HCT116 (cell line): Measurements from ENCODE around the gene IST1. TPM values are rescaled to one million over a fixed set of nuclear protein-coding genes. Genes with fewer than 3 reads are reported as not detected.

Experiments used
- ATAC-seq: fragments of 200-7000 bp; cut with Tn5 transposase; 2 replicates; pipeline ENCODE4 v1.9.1; 2020; ENCODE audit warnings: mild to moderate bottlenecking, moderate library complexity
- BruUV-seq: library from RNA; stranded (reverse); fragments of 400-500 nt; replicated peaks from 2 replicates; lab custom pipeline; 2021; lab: Mats Ljungman, UMichigan
- CTCF ChIA-PET: fragments of 300-600 bp; sonication (Branson Sonifier 250); formaldehyde crosslinking; loops from one replicate; lab custom pipeline; 2021; ENCODE audit warnings: antibody characterized with exemption; lab: Charles Lee
- POLR2A ChIA-PET: fragments of 300-600, 350-600 bp; sonication (Branson Sonifier 250); formaldehyde crosslinking; loops from one replicate; lab custom pipeline; 2021; ENCODE audit warnings: antibody characterized with exemption; lab: Charles Lee
- RAD21 ChIA-PET, 2 experiments: fragments of 300-600 bp; sonication (Branson Sonifier 250); formaldehyde crosslinking; loops; one replicate each; lab custom pipeline; 2023; ENCODE audit warnings: low total read pairs in 2 of 2; ENCODE audit not compliant: uncharacterized antibody in 2 of 2, unreplicated experiment in 2 of 2, low non-redundant PET in 1 of 2; lab: Charles Lee
- DNase-seq: peaks from one replicate; pipeline ENCODE4 v3.0.0-alpha.2; 2010; ENCODE audit warnings: low read depth, low spot score
- H2AFZ ChIP-seq: fragments of 200-600 bp; shearing (Covaris generic), sonication (generic); 2 replicates; pipeline ENCODE4 v1.6.1; 2017; ENCODE audit warnings: low read depth, mixed run types, mixed read lengths, antibody characterized with exemption, low read length; ENCODE audit not compliant: poor library complexity, severe bottlenecking
- H3K27ac ChIP-seq: 2 replicates; pipeline ENCODE4 v1.5.1; 2012; ENCODE audit warnings: low read depth, low read length
- H3K27me3 ChIP-seq: fragments of 200-600 bp; sonication (generic); 2 replicates; pipeline ENCODE4 v1.6.1; 2016; ENCODE audit warnings: mixed run types, low read length, mixed read lengths; ENCODE audit not compliant: insufficient read depth
- H3K36me3 ChIP-seq, 2 experiments: fragments of 200-500 bp in 1 of 2; fragments of 200-600 bp in 1 of 2; sonication (Bioruptor generic) in 1 of 2; sonication (generic) in 1 of 2; 2 replicates each; pipeline versions ENCODE4 v1.5.1 to v1.6.1; 2014 to 2016; ENCODE audit warnings: low read length in 2 of 2, inconsistent platforms in 1 of 2, mixed read lengths in 1 of 2, mixed run types in 1 of 2; ENCODE audit not compliant: insufficient read depth in 2 of 2, control insufficient read depth in 1 of 2
- H3K4me1 ChIP-seq, 2 experiments: fragments of 200-600 bp in 1 of 2; sonication (generic) in 1 of 2; 2 replicates each; pipeline versions ENCODE4 v1.5.1 to v1.6.1; 2012 to 2017; ENCODE audit warnings: low read length in 2 of 2, inconsistent platforms in 1 of 2, mild to moderate bottlenecking in 1 of 2, mixed read lengths in 1 of 2, mixed run types in 1 of 2, moderate library complexity in 1 of 2; ENCODE audit not compliant: insufficient read depth in 2 of 2, control insufficient read depth in 1 of 2
- H3K4me2 ChIP-seq: fragments of 200-600 bp; sonication (generic); 2 replicates; pipeline ENCODE4 v1.6.1; 2017; ENCODE audit warnings: mixed run types, low read length, mixed read lengths
- H3K4me3 ChIP-seq, 2 experiments: fragments of 200-600 bp in 1 of 2; sonication (generic) in 1 of 2; replicated peaks in 1 of 2; 2 replicates each; pipeline ENCODE4 v1.5.1; 2011 to 2016; ENCODE audit warnings: low read length in 2 of 2, control low read depth in 1 of 2, low read depth in 1 of 2, mild to moderate bottlenecking in 1 of 2, mixed read lengths in 1 of 2, mixed run types in 1 of 2
- H3K79me2 ChIP-seq: fragments of 200-600 bp; sonication (generic); 2 replicates; pipeline ENCODE4 v1.6.1; 2017; ENCODE audit warnings: mild to moderate bottlenecking, mixed run types, low read length, moderate library complexity, mixed read lengths; ENCODE audit not compliant: insufficient read depth
- H3K9ac ChIP-seq: fragments of 200-600 bp; sonication (generic); 2 replicates; pipeline ENCODE4 v1.6.1; 2016; ENCODE audit warnings: low read length, mixed read lengths
- H3K9me2 ChIP-seq: fragments of 200-600 bp; sonication (generic), shearing (Covaris generic); 2 replicates; pipeline ENCODE4 v1.6.1; 2017; ENCODE audit warnings: mixed run types, mild to moderate bottlenecking, moderate library complexity; ENCODE audit not compliant: insufficient read depth
- H3K9me3 ChIP-seq, 2 experiments: fragments of 200-500 bp in 1 of 2; fragments of 200-600 bp in 1 of 2; sonication (Bioruptor generic) in 1 of 2; sonication (generic) in 1 of 2; 2 replicates each; pipeline ENCODE4 v1.6.1; 2014 to 2017; ENCODE audit warnings: low read length in 2 of 2, mixed read lengths in 2 of 2, inconsistent platforms in 1 of 2, low read depth in 1 of 2, mild to moderate bottlenecking in 1 of 2, mixed run types in 1 of 2, moderate library complexity in 1 of 2; ENCODE audit not compliant: control insufficient read depth in 1 of 2, insufficient read depth in 1 of 2
- H4K20me1 ChIP-seq: fragments of 200-600 bp; sonication (generic), shearing (Covaris generic); 2 replicates; pipeline ENCODE4 v1.6.1; 2017; ENCODE audit warnings: mixed run types, mild to moderate bottlenecking, moderate library complexity; ENCODE audit not compliant: insufficient read depth
- ATF3 ChIP-seq: IDR thresholded peaks from 2 replicates; pipeline ENCODE4 v1.6.1; 2012
- CBX3 ChIP-seq: IDR thresholded peaks from 2 replicates; pipeline ENCODE4 v1.6.1; 2012; ENCODE audit warnings: low read depth
- CEBPB ChIP-seq: IDR thresholded peaks from 2 replicates; pipeline ENCODE4 v1.6.1; 2012; ENCODE audit warnings: low read depth
- EGR1 ChIP-seq: IDR thresholded peaks from 2 replicates; pipeline ENCODE4 v1.6.1; 2012; ENCODE audit warnings: low read depth
- EZH2 ChIP-seq: fragments of 200-600 bp; sonication (generic); IDR thresholded peaks from 2 replicates; pipeline ENCODE4 v1.6.1; 2017; ENCODE audit warnings: antibody characterized with exemption, mixed run types
- EZH2phosphoT487 ChIP-seq: fragments of 200-600 bp; IDR thresholded peaks from 2 replicates; pipeline ENCODE4 v1.6.1; 2018; ENCODE audit warnings: antibody characterized with exemption, borderline replicate concordance
- FOSL1 ChIP-seq: IDR thresholded peaks from 2 replicates; pipeline ENCODE4 v1.6.1; 2012; ENCODE audit warnings: low read depth
- MAX ChIP-seq: IDR thresholded peaks from 2 replicates; pipeline ENCODE4 v1.6.1; 2012
- POLR2A ChIP-seq: IDR thresholded peaks from 2 replicates; pipeline ENCODE4 v1.7.0; 2011; ENCODE audit warnings: borderline replicate concordance; ENCODE audit not compliant: insufficient read depth, insufficient read length; ENCODE audit errors: extremely low read depth
- SIN3A ChIP-seq: IDR thresholded peaks from 2 replicates; pipeline ENCODE4 v1.6.1; 2012; ENCODE audit warnings: low read depth
- SP1 ChIP-seq: IDR thresholded peaks from 2 replicates; pipeline ENCODE4 v1.6.1; 2012; ENCODE audit warnings: low read depth
- TCF7L2 ChIP-seq: IDR thresholded peaks from 2 replicates; pipeline ENCODE4 v1.7.0; 2011; ENCODE audit warnings: borderline replicate concordance, inconsistent platforms; ENCODE audit not compliant: insufficient read depth, insufficient read length; ENCODE audit errors: extremely low read depth
- YY1 ChIP-seq: IDR thresholded peaks from 2 replicates; pipeline ENCODE4 v1.6.1; 2011; ENCODE audit warnings: low read length, low read depth, moderate library complexity, mild to moderate bottlenecking; ENCODE audit not compliant: insufficient replicate concordance; ENCODE audit errors: extremely low read depth
- ZFX ChIP-seq: fragments of 450-650 bp; IDR thresholded peaks from 2 replicates; pipeline ENCODE4 v1.6.1; 2017
- ZNF274 ChIP-seq: fragments of 200-500 bp; sonication (Bioruptor generic); IDR thresholded peaks from 2 replicates; pipeline ENCODE4 v1.6.1; 2014; ENCODE audit warnings: mild to moderate bottlenecking, low read depth, low read length, inconsistent platforms
- intact Hi-C: fragments of 100-400 bp; cut with micrococcal nuclease; formaldehyde crosslinking; loops from 2 replicates; pipeline ENCODE4 v1.10.0; 2022
- total RNA-seq: library from RNA; stranded (reverse); gene quantifications from one replicate; pipeline ENCODE4 v1.2.1, GENCODE V29; 2021; ENCODE audit not compliant: unreplicated experiment

The IST1 gene
- total RNA-seq, 1 experiment from 2014 or later, result 191 TPM

- Histone ChIP-seq H3K9ac (no peak overlapping the region), H3K4me1 (no peaks in the 10 kb centered on the region), H3K4me3 (no peak overlapping the region), H3K79me2 (no peaks in the 10 kb centered on the region), H4K20me1 (no peaks in the 10 kb centered on the region), H3K36me3 (no peaks in the 10 kb centered on the region), H3K9me3 (no peaks in the 10 kb centered on the region)
- no peak for ATAC-seq
- CTCF ChIA-PET, result no interaction called here
- POLR2A ChIA-PET, result no interaction called here
- TF ChIP-seq CBX3 (no peak), POLR2A (no peak), TCF7L2 (no peak), FOSL1 (no peak), SIN3A (no peak), EZH2 (no peak), YY1 (no peak), EGR1 (no peak), ZFX (no peak), MAX (no peak), ATF3 (no peak), EZH2phosphoT487 (no peak), CEBPB (no peak), ZNF274 (no peak), SP1 (no peak)
- TF ChIP-seq, all 23 proteins: peak for 0
- H2AFZ ChIP-seq, result no peak overlapping the region
- H3K27me3 ChIP-seq, result no peaks in the 10 kb centered on the region
- no peak for DNase-seq
- H3K27ac ChIP-seq, result no peak overlapping the region
- H3K4me2 ChIP-seq, result no peak overlapping the region
- RAD21 ChIA-PET, result no interaction called here
- intact Hi-C loops, result no loop called here
- BruUV-seq, result no TSS peak
- H3K9me2 ChIP-seq, result no peaks in the 10 kb centered on the region
Measured at GRCh38 chr16:71954699-71955195, 59.4 kb downstream of the IST1 start.
